H1 (cell line): Measurements from ENCODE around the gene RAB14. TPM values are rescaled to one million over a fixed set of nuclear protein-coding genes. Genes with fewer than 3 reads are reported as not detected.
A peak's percentile ranks its signal among the peaks of the same experiment; 100 is the strongest.

Source experiments
- CTCF ChIA-PET: fragments of 300-600 bp; sonication (Branson Sonifier 250); formaldehyde crosslinking; loops from one replicate; lab custom pipeline; 2021; ENCODE audit not compliant: partially characterized antibody; lab: Charles Lee
- POLR2A ChIA-PET: fragments of 300-600 bp; sonication (Branson Sonifier 250); formaldehyde crosslinking; loops from one replicate; lab custom pipeline; 2021; ENCODE audit warnings: inconsistent platforms; ENCODE audit not compliant: partially characterized antibody; lab: Charles Lee
- DNase-seq, 2 experiments: peaks; one replicate each; pipeline versions ENCODE4 v3.0.0 to v3.0.0-alpha.2; 2010 to 2022; ENCODE audit warnings: low spot score in 2 of 2, low read depth in 1 of 2, mixed read lengths in 1 of 2
- FAIRE-seq: peaks from 2 replicates; lab custom pipeline; 2011; peaks lifted over from hg19 to GRCh38; lab: Jason Lieb, UNC
- H2AFZ ChIP-seq: 2 replicates; pipeline ENCODE4 v1.8.1; 2012; ENCODE audit warnings: low read length, inconsistent platforms
- H2AK5ac ChIP-seq: 2 replicates; pipeline ENCODE4 v1.6.1; 2013; ENCODE audit warnings: low read depth, low read length
- H2BK120ac ChIP-seq: replicated peaks from 2 replicates; pipeline ENCODE3; 2013; ENCODE audit warnings: low read depth, low read length, inconsistent platforms
- H2BK12ac ChIP-seq: 2 replicates; pipeline ENCODE4 v1.6.1; 2013; ENCODE audit warnings: low read depth, low read length
- H2BK15ac ChIP-seq: 2 replicates; pipeline ENCODE4 v1.6.1; 2013; ENCODE audit warnings: low read length
- H2BK20ac ChIP-seq: 2 replicates; pipeline ENCODE4 v1.6.1; 2013; ENCODE audit warnings: low read length
- H2BK5ac ChIP-seq: 2 replicates; pipeline ENCODE4 v1.6.1; 2013; ENCODE audit warnings: low read depth, low read length
- H3K14ac ChIP-seq: 2 replicates; pipeline ENCODE4 v1.6.1; 2013; ENCODE audit warnings: inconsistent platforms; ENCODE audit not compliant: insufficient read length
- H3K18ac ChIP-seq: 2 replicates; pipeline ENCODE4 v1.6.1; 2013; ENCODE audit warnings: low read length; ENCODE audit errors: extremely low read depth
- H3K23ac ChIP-seq: 2 replicates; pipeline ENCODE4 v1.6.1; 2013; ENCODE audit warnings: inconsistent platforms; ENCODE audit not compliant: insufficient read length
- H3K23me2 ChIP-seq: 2 replicates; pipeline ENCODE4 v1.6.1; 2013; ENCODE audit warnings: low read depth, low read length
- H3K27ac ChIP-seq: 2 replicates; pipeline ENCODE4 v1.6.1; 2011; ENCODE audit warnings: low read depth, low read length, inconsistent platforms
- H3K27me3 ChIP-seq, 4 experiments: replicated peaks in 1 of 4; 1 replicate in 1 of 4; 2 replicates in 3 of 4; pipeline versions ENCODE4 v1.6.1 to v1.8.1; 2011 to 2013; ENCODE audit warnings: low read length in 3 of 4, mild to moderate bottlenecking in 3 of 4, inconsistent platforms in 2 of 4, mixed read lengths in 2 of 4, moderate library complexity in 1 of 4; ENCODE audit not compliant: control insufficient read depth in 3 of 4, insufficient read depth in 3 of 4; ENCODE audit errors: extremely low read depth in 1 of 4
- H3K36me3 ChIP-seq, 4 experiments: 2 replicates each; pipeline versions ENCODE4 v1.6.1 to v1.8.1; 2011 to 2013; ENCODE audit warnings: mild to moderate bottlenecking in 4 of 4, low read length in 3 of 4, moderate library complexity in 2 of 4, control low read depth in 1 of 4, inconsistent platforms in 1 of 4; ENCODE audit not compliant: insufficient read depth in 4 of 4, control insufficient read depth in 2 of 4
- H3K4ac ChIP-seq: replicated peaks from 2 replicates; pipeline ENCODE3; 2013; ENCODE audit warnings: low read length, low read depth, mixed read lengths, inconsistent platforms; ENCODE audit not compliant: insufficient read length
- H3K4me1 ChIP-seq, 4 experiments: replicated peaks in 1 of 4; 1 replicate in 1 of 4; 2 replicates in 3 of 4; pipeline versions ENCODE4 v1.6.1 to v1.8.1; 2011 to 2013; ENCODE audit warnings: low read length in 3 of 4, inconsistent platforms in 2 of 4, mixed read lengths in 1 of 4; ENCODE audit not compliant: insufficient read depth in 4 of 4, control insufficient read depth in 3 of 4
- H3K4me2 ChIP-seq, 2 experiments: 2 replicates each; pipeline versions ENCODE4 v1.6.1 to v1.8.1; 2011 to 2013; ENCODE audit warnings: low read depth in 2 of 2, low read length in 2 of 2, control low read depth in 1 of 2, inconsistent platforms in 1 of 2, mild to moderate bottlenecking in 1 of 2; ENCODE audit not compliant: insufficient read depth in 1 of 2
- H3K4me3 ChIP-seq, 4 experiments: fragments of 200-600, 300-600 bp in 1 of 4; sonication (generic), shearing (Covaris generic), sonication (Bioruptor Twin) in 1 of 4; 2 replicates each; pipeline versions ENCODE4 v1.5.1 to v1.8.1; 2011 to 2016; ENCODE audit warnings: low read length in 4 of 4, low read depth in 3 of 4, control low read depth in 2 of 4, inconsistent platforms in 2 of 4, mild to moderate bottlenecking in 2 of 4, mixed read lengths in 1 of 4, moderate library complexity in 1 of 4; ENCODE audit not compliant: insufficient read depth in 2 of 4; ENCODE audit errors: extremely low read depth in 1 of 4
- H3K56ac ChIP-seq: replicated peaks from 2 replicates; pipeline ENCODE3; 2013; ENCODE audit warnings: low read depth, mild to moderate bottlenecking, mixed read lengths, low read length, inconsistent platforms; ENCODE audit not compliant: insufficient read length
- H3K79me1 ChIP-seq: 2 replicates; pipeline ENCODE4 v1.6.1; 2013; ENCODE audit warnings: low read depth, low read length, control low read depth
- H3K79me2 ChIP-seq, 2 experiments: 2 replicates each; pipeline versions ENCODE4 v1.6.1 to v1.8.1; 2012 to 2013; ENCODE audit warnings: low read length in 2 of 2, mild to moderate bottlenecking in 2 of 2, inconsistent platforms in 1 of 2; ENCODE audit not compliant: insufficient read depth in 2 of 2, control insufficient read depth in 1 of 2
- H3K9ac ChIP-seq, 4 experiments: replicated peaks in 1 of 4; 1 replicate in 1 of 4; 2 replicates in 3 of 4; pipeline versions ENCODE4 v1.6.1 to v1.8.1; 2011 to 2013; ENCODE audit warnings: low read depth in 3 of 4, low read length in 3 of 4, control low read depth in 2 of 4, mild to moderate bottlenecking in 2 of 4, moderate library complexity in 2 of 4, inconsistent platforms in 1 of 4; ENCODE audit errors: extremely low read depth in 1 of 4
- H3K9me3 ChIP-seq, 2 experiments: 2 replicates each; pipeline versions ENCODE4 v1.6.1 to v1.8.1; 2012 to 2013; ENCODE audit warnings: mild to moderate bottlenecking in 2 of 2, moderate library complexity in 2 of 2, control low read depth in 1 of 2, inconsistent platforms in 1 of 2, low read depth in 1 of 2, low read length in 1 of 2, mixed read lengths in 1 of 2; ENCODE audit not compliant: insufficient read depth in 2 of 2
- H4K20me1 ChIP-seq, 2 experiments: replicated peaks in 1 of 2; 2 replicates each; pipeline versions ENCODE3 to v1.8.1; 2011 to 2013; ENCODE audit warnings: inconsistent platforms in 2 of 2, low read length in 2 of 2, mild to moderate bottlenecking in 1 of 2; ENCODE audit not compliant: insufficient read depth in 2 of 2, control insufficient read depth in 1 of 2
- H4K5ac ChIP-seq: 2 replicates; pipeline ENCODE4 v1.6.1; 2013; ENCODE audit warnings: low read length, low read depth, mixed read lengths, inconsistent platforms; ENCODE audit not compliant: insufficient read length
- H4K8ac ChIP-seq: 2 replicates; pipeline ENCODE4 v1.8.0; 2013; ENCODE audit warnings: mild to moderate bottlenecking, moderate library complexity, low read length, inconsistent platforms; ENCODE audit not compliant: insufficient read depth; ENCODE audit errors: extremely low read depth
- H4K91ac ChIP-seq: replicated peaks from 2 replicates; pipeline ENCODE3; 2013; ENCODE audit warnings: low read length, mixed read lengths, inconsistent platforms; ENCODE audit not compliant: insufficient read length
- ASH2L ChIP-seq: fragments of 200-600, 300-600 bp; sonication (generic); IDR thresholded peaks from one replicate; pipeline ENCODE4 v1.7.1; 2017; ENCODE audit warnings: low read length
- ATF2 ChIP-seq: IDR thresholded peaks from 2 replicates; pipeline ENCODE4 v1.6.1; 2012; ENCODE audit warnings: low read length, inconsistent platforms
- JUN ChIP-seq: IDR thresholded peaks from 2 replicates; pipeline ENCODE4 v1.6.1; 2011; ENCODE audit warnings: low read depth, mild to moderate bottlenecking, improper control_type of control experiment, low read length
- JUND ChIP-seq: IDR thresholded peaks from 2 replicates; pipeline ENCODE4 v1.6.1; 2011; ENCODE audit warnings: mild to moderate bottlenecking, improper control_type of control experiment, low read length
- KDM1A ChIP-seq: fragments of 200-600, 300-600 bp; sonication (generic); IDR thresholded peaks from 2 replicates; pipeline ENCODE4 v1.7.1; 2016; ENCODE audit warnings: mild to moderate bottlenecking, low read length, borderline replicate concordance
- PHF8 ChIP-seq: fragments of 200-600 bp; sonication (generic); conservative IDR thresholded peaks from 2 replicates; pipeline ENCODE4 v1.7.1; 2012; ENCODE audit warnings: low read depth, mild to moderate bottlenecking, inconsistent platforms, low read length, moderate library complexity
- POU5F1 ChIP-seq: IDR thresholded peaks from 2 replicates; pipeline ENCODE4 v1.6.1; 2011; ENCODE audit warnings: low read depth, mild to moderate bottlenecking, low read length, moderate library complexity
- RBBP5 ChIP-seq: IDR thresholded peaks from 2 replicates; pipeline ENCODE4 v1.7.1; 2012; ENCODE audit warnings: low read depth, mild to moderate bottlenecking, inconsistent platforms, low read length, moderate library complexity, borderline replicate concordance
- SP4 ChIP-seq: IDR thresholded peaks from 2 replicates; pipeline ENCODE4 v1.6.1; 2012; ENCODE audit warnings: low read length, inconsistent platforms
- TAF1 ChIP-seq: IDR thresholded peaks from 2 replicates; pipeline ENCODE4 v1.6.1; 2011; ENCODE audit warnings: mild to moderate bottlenecking, low read depth, low read length
- WGBS, 2 experiments: shearing (Covaris generic) in 1 of 2; methylation state at CpG; one replicate each; pipeline versions ENCODE4 v1.1.6 to v1.1.7; 2013 to 2015; ENCODE audit warnings: low lambda C conversion rate in 2 of 2, mixed read lengths in 2 of 2, inconsistent platforms in 1 of 2, low coverage in 1 of 2, missing lambda C conversion rate in 1 of 2; ENCODE audit not compliant: insufficient replicate concordance in 2 of 2, insufficient coverage in 1 of 2, insufficient read length in 1 of 2; ENCODE audit errors: extremely low coverage in 1 of 2, missing lambda C conversion rate in 1 of 2; 5-methylcytosine and 5-hydroxymethylcytosine counted together
- polyA plus RNA-seq, 7 experiments: library from polyadenylated mRNA; depleted of rRNA in 3 of 7; stranded (reverse) in 5 of 7; unstranded in 2 of 7; fragments of >200 nt in 5 of 7; fragments of 200-250 nt in 2 of 7; gene quantifications; 1 replicate in 5 of 7; 2 replicates in 1 of 7; 4 replicates in 1 of 7; pipeline versions ENCODE4 v1.2.1 to v1.2.3, GENCODE V29; 2011 to 2013; ENCODE audit warnings: missing spikeins in 2 of 7, mixed read lengths in 2 of 7
- total RNA-seq: library from RNA; stranded (reverse); fragmentation: NEBNext Ultra II Directional; extraction: Animal tissue kit (Norgen Biotek cat#: 25700); gene quantifications from 2 replicates; pipeline ENCODE4 v1.2.1, GENCODE V29; 2021

The RAB14 gene
- total and polyA plus RNA-seq, 2 of the 8 experiments (the other 6 are each of a cell fraction or from before 2014, with no cell fraction given) = 9.1 to 44.8 TPM

GRCh38 chr9:121220996-121221663, 19.5 kb upstream of the RAB14 start:
- peak; percentile 57 to 60 for DNase-seq
- H3K18ac ChIP-seq = peak overlapping the region; percentile 76
- TF ChIP-seq TAF1 (peak; percentile 58), SP4 (peak; percentile 69; the same call in 1 of the 2 replicates), PHF8 (no peak), POU5F1 (peak; percentile 80; the same call in 1 of the 2 replicates), ASH2L (peak; percentile 81), KDM1A (peak; percentile 68; the same call in 1 of the 2 replicates), RBBP5 (peak; percentile 58; the same call in 1 of the 2 replicates), JUN (peak; percentile 70; the same call in 1 of the 2 replicates), ATF2 (peak; percentile 40; the same call in 1 of the 2 replicates), JUND (peak; percentile 64)

More at GRCh38 chr9:121220996-121221663, 19.5 kb upstream of the RAB14 start:
- FAIRE-seq = peak; percentile 50
- Histone ChIP-seq H3K9ac (peak overlapping the region in 3 of 4 experiments; percentile 34 to 45 (median 45); a peak in 4 of 7 replicates), H3K56ac (peak overlapping the region; percentile 1), H3K23ac (no peak overlapping the region), H2AFZ (0 out of 2 replicates have a peak overlapping the region, but pooled peaks have one; percentile 4), H3K4me2 (peak overlapping the region; percentile 58), H2AK5ac (no peak overlapping the region), H3K4ac (no peak overlapping the region), H4K91ac (peak overlapping the region; percentile 45), H3K27me3 (no peaks in the 10 kb centered on the region; a peak in 2 of 7 replicates), H4K20me1 (no peaks in the 10 kb centered on the region), H3K79me2 (no peaks in the 10 kb centered on the region), H3K27ac (peak overlapping the region; percentile 83), H3K36me3 (no peaks in the 10 kb centered on the region), H4K5ac (peak overlapping the region; percentile 4), H3K9me3 (no peaks in the 10 kb centered on the region), H2BK12ac (peak overlapping the region; percentile 70), H2BK5ac (peak overlapping the region; percentile 68), H3K23me2 (no peaks in the 10 kb centered on the region), H2BK120ac (peak overlapping the region; percentile 70), H3K4me3 (peak overlapping the region in 3 of 4 experiments; percentile 2 to 43 (median 23); a peak in 4 of 8 replicates), H2BK20ac (peak overlapping the region; percentile 94), H2BK15ac (no peak overlapping the region; the same call in 1 of the 2 replicates), H3K79me1 (no peaks in the 10 kb centered on the region), H4K8ac (no peak overlapping the region), H3K4me1 (peaks cover 12 to 24% (median 19%) of the 10 kb centered on the region in 4 experiments), H3K14ac (no peak overlapping the region)
- CTCF ChIA-PET = interaction anchor here (0.6 to 4.8 kb wide), 14 partner anchors 8 to 665 kb away, joined by 3 to 27 read pairs (median 5); partner anchors contain the start of gene GSN
- WGBS, 2 experiments = 10% methylated on average over 13 of the region's 13 CpGs; no CpG with 5 or more reads in 1 of the 2 experiments
- POLR2A ChIA-PET = interaction anchor here (0.5 to 1.5 kb wide), 5 partner anchors 14 to 71 kb away, joined by 3 to 5 read pairs (median 3); partner anchors contain the start of gene GSN
